IMR-90 (cell line): ENCODE results near the gene PIK3IP1.

Experiments used
- CEBPB ChIP-seq: IDR thresholded peaks from 2 replicates; pipeline ENCODE4 v1.6.1; 2012; ENCODE audit warnings: low read depth, low read length, improper control_type of control experiment
- CHD1 ChIP-seq: IDR thresholded peaks from 2 replicates; pipeline ENCODE4 v1.6.1; 2012; ENCODE audit warnings: low read depth, low read length, improper control_type of control experiment
- CTCF ChIP-seq: conservative IDR thresholded peaks from 2 replicates; pipeline ENCODE4 v1.5.1; 2012; ENCODE audit warnings: mild to moderate bottlenecking, low read depth, low read length, improper control_type of control experiment
- MAZ ChIP-seq: IDR thresholded peaks from 2 replicates; pipeline ENCODE4 v1.6.1; 2012; ENCODE audit warnings: low read depth, mild to moderate bottlenecking, low read length, improper control_type of control experiment, moderate library complexity, borderline replicate concordance
- POLR2A ChIP-seq: IDR thresholded peaks from 2 replicates; pipeline ENCODE4 v1.6.1; 2012; ENCODE audit warnings: mild to moderate bottlenecking, low read depth, low read length
- RAD21 ChIP-seq: IDR thresholded peaks from 2 replicates; pipeline ENCODE4 v1.6.1; 2012; ENCODE audit warnings: low read length, improper control_type of control experiment
- RCOR1 ChIP-seq: IDR thresholded peaks from 2 replicates; pipeline ENCODE4 v1.6.1; 2012; ENCODE audit warnings: mild to moderate bottlenecking, low read length, improper control_type of control experiment; ENCODE audit not compliant: insufficient replicate concordance
- RFX5 ChIP-seq: IDR thresholded peaks from 2 replicates; pipeline ENCODE4 v1.8.0; 2012; ENCODE audit warnings: low read depth, mild to moderate bottlenecking, low read length, moderate library complexity
- SMC3 ChIP-seq: fragments of 150-350 bp; IDR thresholded peaks from 2 replicates; pipeline ENCODE4 v1.6.1; 2016; ENCODE audit warnings: low read depth, mild to moderate bottlenecking, antibody characterized with exemption, low read length, moderate library complexity

DNA sequence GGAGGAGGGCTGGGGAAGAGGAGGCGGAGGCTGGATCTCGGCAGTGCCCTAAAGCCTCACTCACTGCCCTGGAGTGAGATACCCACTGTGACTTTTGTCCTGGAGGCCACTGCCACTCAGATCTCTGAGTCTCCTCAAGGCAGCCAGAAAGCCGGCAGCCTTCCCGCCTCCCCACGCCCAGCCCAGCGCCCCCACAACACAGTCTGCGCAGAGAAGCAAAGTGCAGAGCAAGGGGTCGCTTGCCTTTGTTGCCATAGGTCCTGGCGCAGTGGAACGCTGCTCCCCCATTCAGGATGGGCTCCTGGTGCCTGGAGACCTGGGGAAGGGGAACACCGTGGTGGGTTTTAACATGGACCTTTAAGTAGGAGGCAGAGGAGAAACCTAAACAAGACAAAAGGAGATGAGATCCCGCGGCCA lies 36.3 kb upstream of the PIK3IP1 start:
- no peak for TF ChIP-seq MAZ
- no peak for TF ChIP-seq CTCF
- TF ChIP-seq POLR2A, result no peak
- no peak for TF ChIP-seq RCOR1
- TF ChIP-seq CEBPB, result no peak
- no peak for TF ChIP-seq RAD21
- TF ChIP-seq CHD1, result no peak
- no peak for TF ChIP-seq SMC3
- TF ChIP-seq RFX5, result no peak
